Activated CD8-positive, alpha-beta memory T cell treated with anti-CD3 and anti-CD28 coated beads, Interleukin-2, amount 10 ng/mL, durations not matched to agents 7 days and 5 days (primary cell): ENCODE data around the gene ZNF302. TPM values are rescaled to one million over a fixed set of nuclear protein-coding genes. Genes with fewer than 3 reads are reported as not detected.

Experiments
- ATAC-seq: fragments of 150-1000 bp; cut with Tn5 transposase; one replicate; pipeline ENCODE4 v1.10.0; 2021; ENCODE audit warnings: moderate library complexity
- CTCF ChIA-PET: fragments of 350-600 bp; sonication (Branson Sonifier 250); formaldehyde crosslinking; loops from one replicate; lab custom pipeline; 2021; ENCODE audit warnings: antibody characterized with exemption; lab: Charles Lee
- DNase-seq: peaks from one replicate; pipeline ENCODE4 v3.0.0-alpha.2; 2020
- H3K27ac Mint-ChIP-seq: one replicate; pipeline ENCODE4 v1.8.0; 2021; ENCODE audit warnings: mild to moderate bottlenecking, mixed read lengths
- H3K27me3 Mint-ChIP-seq: one replicate; pipeline ENCODE4 v1.8.0; 2021; ENCODE audit warnings: mixed read lengths
- H3K36me3 Mint-ChIP-seq: one replicate; pipeline ENCODE4 v1.8.0; 2021; ENCODE audit warnings: mild to moderate bottlenecking, mixed read lengths
- H3K4me1 Mint-ChIP-seq: one replicate; pipeline ENCODE4 v1.8.0; 2021; ENCODE audit warnings: mixed read lengths
- H3K4me3 Mint-ChIP-seq: one replicate; pipeline ENCODE4 v1.8.0; 2021; ENCODE audit warnings: mild to moderate bottlenecking, moderate library complexity, mixed read lengths
- H3K9me3 Mint-ChIP-seq: one replicate; pipeline ENCODE4 v1.8.0; 2022; ENCODE audit warnings: low read depth, mixed read lengths
- total RNA-seq, 2 experiments: library from RNA; stranded (reverse); gene quantifications; one replicate each; pipeline ENCODE4 v1.2.3, GENCODE V29; 2021

The ZNF302 gene
- total RNA-seq, 2 experiments from 2014 or later, result 11.1 to 12.0 TPM

- ATAC-seq (no peak), DNase-seq (no peak)
- peaks cover 17% of the 10 kb centered on the region for H3K9me3 Mint-ChIP-seq
- H3K27me3 Mint-ChIP-seq, result peaks cover 9% of the 10 kb centered on the region
- CTCF ChIA-PET, result no interaction called here
- peaks cover 1% of the 10 kb centered on the region for H3K4me1 Mint-ChIP-seq
- H3K36me3 Mint-ChIP-seq, result peaks cover 10% of the 10 kb centered on the region
- no peak overlapping the region for H3K27ac Mint-ChIP-seq
- no peak overlapping the region for H3K4me3 Mint-ChIP-seq
These were observed 37.9 kb downstream of the ZNF302 start for GRCh38 chr19:34715357-34715756.

- H3K4me3 Mint-ChIP-seq, result no peak overlapping the region
- CTCF ChIA-PET, result interaction anchor here (0.6 kb wide), 1 partner anchor 220 kb away, joined by 5 read pairs; no protein-coding TSS in a partner anchor
- ATAC-seq (no peak), DNase-seq (no peak)
- peaks cover 13% of the 10 kb centered on the region for H3K27me3 Mint-ChIP-seq
- H3K9me3 Mint-ChIP-seq, result no peaks in the 10 kb centered on the region
- no peaks in the 10 kb centered on the region for H3K36me3 Mint-ChIP-seq
- no peaks in the 10 kb centered on the region for H3K4me1 Mint-ChIP-seq
- no peak overlapping the region for H3K27ac Mint-ChIP-seq
These were observed 44.9 kb downstream of the ZNF302 start for GRCh38 chr19:34722353-34722752.

GRCh38 chr19:34725400-34725799 is 47.9 kb downstream of the ZNF302 start:
- H3K27ac Mint-ChIP-seq, result no peak overlapping the region
- CTCF ChIA-PET, result no interaction called here

GRCh38 chr19:34731019-34731829 is 53.7 kb downstream of the ZNF302 start:
- no peak overlapping the region for H3K27ac Mint-ChIP-seq
- DNase-seq (no peak), ATAC-seq (no peak)
- CTCF ChIA-PET, result interaction anchor here (0.6 kb wide), 1 partner anchor 617 kb away, joined by 4 read pairs; no protein-coding TSS in a partner anchor
- no peak overlapping the region for H3K4me3 Mint-ChIP-seq
- peaks cover 22% of the 10 kb centered on the region for H3K4me1 Mint-ChIP-seq
- peaks cover 2% of the 10 kb centered on the region for H3K27me3 Mint-ChIP-seq
- H3K9me3 Mint-ChIP-seq, result peaks cover 7% of the 10 kb centered on the region
- peaks cover 12% of the 10 kb centered on the region for H3K36me3 Mint-ChIP-seq

More at GRCh38 chr19:34725400-34725799, 47.9 kb downstream of the ZNF302 start:
- ATAC-seq (no peak), DNase-seq (no peak)
- H3K4me3 Mint-ChIP-seq, result no peak overlapping the region
- H3K36me3 Mint-ChIP-seq, result no peaks in the 10 kb centered on the region
- peaks cover 13% of the 10 kb centered on the region for H3K27me3 Mint-ChIP-seq
- no peaks in the 10 kb centered on the region for H3K4me1 Mint-ChIP-seq
- no peaks in the 10 kb centered on the region for H3K9me3 Mint-ChIP-seq

- Mint-ChIP-seq H3K27ac (no peak overlapping the region), H3K36me3 (peaks cover 17% of the 10 kb centered on the region), H3K4me1 (peaks cover 22% of the 10 kb centered on the region), H3K27me3 (peaks cover 2% of the 10 kb centered on the region), H3K9me3 (peaks cover 11% of the 10 kb centered on the region), H3K4me3 (no peak overlapping the region)
- CTCF ChIA-PET, result no interaction called here
- ATAC-seq, result no peak
- DNase-seq, result no peak
These were observed 54.5 kb downstream of the ZNF302 start for GRCh38 chr19:34731964-34732363.

- H3K4me3 Mint-ChIP-seq, result no peak overlapping the region
- H3K27me3 Mint-ChIP-seq, result peaks cover 2% of the 10 kb centered on the region
- H3K27ac Mint-ChIP-seq, result no peak overlapping the region
- ATAC-seq (no peak), DNase-seq (no peak)
- H3K4me1 Mint-ChIP-seq, result peaks cover 22% of the 10 kb centered on the region
- CTCF ChIA-PET, result interaction anchor here (0.6 to 1.0 kb wide), 2 partner anchors 240 to 332 kb away, joined by 3 read pairs; no protein-coding TSS in a partner anchor
- peaks cover 19% of the 10 kb centered on the region for H3K36me3 Mint-ChIP-seq
- H3K9me3 Mint-ChIP-seq, result peaks cover 11% of the 10 kb centered on the region
These were observed 55.2 kb downstream of the ZNF302 start for GRCh38 chr19:34732612-34733211.

GRCh38 chr19:34733266-34733745 is 55.8 kb downstream of the ZNF302 start:
- ATAC-seq (peak; percentile 37), DNase-seq (no peak)
- CTCF ChIA-PET, result interaction anchor here (0.6 to 1.0 kb wide), 2 partner anchors 240 to 333 kb away, joined by 3 read pairs; no protein-coding TSS in a partner anchor
- Mint-ChIP-seq H3K9me3 (peaks cover 14% of the 10 kb centered on the region), H3K36me3 (peaks cover 22% of the 10 kb centered on the region), H3K4me3 (peak overlapping the region; percentile 83), H3K27ac (peak overlapping the region; percentile 84), H3K27me3 (no peaks in the 10 kb centered on the region), H3K4me1 (peaks cover 22% of the 10 kb centered on the region)

GRCh38 chr19:34733746-34734536 is 56.5 kb downstream of the ZNF302 start, which contains the start of gene ZNF181:
Gene ZNF181, plus strand, starts transcription at chr19:34734243. Its CDS starts 795 bp downstream, at chr19:34735038.
- Mint-ChIP-seq H3K27me3 (no peaks in the 10 kb centered on the region), H3K4me1 (peaks cover 22% of the 10 kb centered on the region), H3K4me3 (peak within 1 kb of the TSS; percentile 83), H3K27ac (peak within 1 kb of the TSS; percentile 84), H3K9me3 (peaks cover 17% of the 10 kb centered on the region), H3K36me3 (peaks cover 26% of the 10 kb centered on the region)
- DNase-seq (peak; percentile 90), ATAC-seq (peak; percentile 90)
- CTCF ChIA-PET, result interaction anchor here (0.6 to 1.0 kb wide), 2 partner anchors 239 to 333 kb away, joined by 3 read pairs; no protein-coding TSS in a partner anchor

- Mint-ChIP-seq H3K4me3 (peak overlapping the region; percentile 83), H3K27me3 (no peaks in the 10 kb centered on the region), H3K27ac (peak overlapping the region; percentile 84), H3K4me1 (peaks cover 22% of the 10 kb centered on the region), H3K9me3 (peaks cover 20% of the 10 kb centered on the region), H3K36me3 (peaks cover 32% of the 10 kb centered on the region)
- DNase-seq, result no peak
- ATAC-seq, result no peak
- CTCF ChIA-PET, result no interaction called here
These were observed 57.1 kb downstream of the ZNF302 start for GRCh38 chr19:34734537-34735103.

Other genes with a start within 250 kb of the ZNF302 start
- gene UBA2, start 249.3 kb upstream of the ZNF302 start, total RNA-seq, result 100 to 1,000 TPM; 123 to 139 TPM
- under 1 TPM; 0.33 to 0.99 TPM for gene WTIP, start 195.9 kb upstream of the ZNF302 start, total RNA-seq
- gene SCGB2B2, start 519 bp upstream of the ZNF302 start, total RNA-seq, result under 1 TPM in 1 of 2 experiments, not detected in 1; 0.23 TPM
- 1 to 10 TPM; 1.9 to 3.6 TPM for gene ZNF181, start 56.6 kb downstream of the ZNF302 start, total RNA-seq
- gene ZNF599, start 95.5 kb downstream of the ZNF302 start, total RNA-seq, result 1 to 10 TPM; 3.7 to 5.3 TPM
- gene ZNF30, start 249.2 kb downstream of the ZNF302 start, total RNA-seq, result 1 to 10 TPM; 2.7 TPM